Measurements from ENCODE around the gene EFHD1. TPM values are rescaled to one million over a fixed set of nuclear protein-coding genes. Genes with fewer than 3 reads are reported as not detected.

EFHD1 gene
- polyA plus RNA-seq, 3 donors = not detected

GRCh38 chr2:232635820-232636219 is 2.4 kb downstream of the EFHD1 start:
- peaks cover 9 to 13% of the 10 kb centered on the region in 2 donors for H3K4me1 ChIP-seq (ENCODE audit: control insufficient read depth in 1 of 2, insufficient read depth in 2 of 2, low read length in 2 of 2)
- H3K4me3 Mint-ChIP-seq = peak overlapping the region in 1 of 2 donors; percentile 78
- H3K27me3 Mint-ChIP-seq (ENCODE audit: low read depth in 3 of 3) = peaks cover 64 to 92% (median 80%) of the 10 kb centered on the region in 3 donors

GRCh38 chr2:232636788-232637420 is 3.5 kb downstream of the EFHD1 start:
- WGBS (ENCODE audit: insufficient coverage) = 71% methylated on average over 10 of the region's 16 CpGs
- DNase-seq = no peak
- peaks cover 9 to 13% of the 10 kb centered on the region in 2 donors for H3K4me1 ChIP-seq (ENCODE audit: control insufficient read depth in 1 of 2, insufficient read depth in 2 of 2, low read length in 2 of 2)
- Mint-ChIP-seq H3K27ac (no peak overlapping the region), H3K4me1 (peaks cover 4% of the 10 kb centered on the region), H3K27me3 (ENCODE audit: low read depth in 3 of 3) (peaks cover 58 to 82% (median 71%) of the 10 kb centered on the region in 3 donors), H3K4me3 (peak overlapping the region in 1 of 2 donors; percentile 64), H3K9me3 (peaks cover 0 to 11% (median 7%) of the 10 kb centered on the region in 7 donors), H3K36me3 (peaks cover 0 to 2% of the 10 kb centered on the region in 2 donors)
- no peaks in the 10 kb centered on the region for H4K20me1 ChIP-seq (ENCODE audit: insufficient read depth, low read length)
- H2AFZ ChIP-seq (ENCODE audit: insufficient read depth, low read depth, low read length, poor library complexity, severe bottlenecking) = no peak overlapping the region
- no peaks in the 10 kb centered on the region for H3K36me3 ChIP-seq (replicated peaks in 1 of 2; ENCODE audit: control insufficient read depth in 1 of 2, insufficient read depth in 2 of 2, low read length in 2 of 2)
- intact Hi-C loops (cut with micrococcal nuclease) = no loop called here
- no peaks in the 10 kb centered on the region for H3K79me2 ChIP-seq (ENCODE audit: insufficient read depth, low read length)
- TF ChIP-seq CTCF (IDR thresholded peaks at IDR 0.05) = no peak
- H3K4me3 ChIP-seq (replicated peaks in 1 of 3; ENCODE audit: low read depth in 2 of 3, low read length in 3 of 3) = no peak overlapping the region
- no peak overlapping the region for H3K9ac ChIP-seq (ENCODE audit: insufficient read depth, low read length, poor library complexity, severe bottlenecking)
- H3K27ac ChIP-seq (ENCODE audit: low read depth in 1 of 2, low read length in 2 of 2) = no peak overlapping the region
- peaks cover 0 to 7% of the 10 kb centered on the region in 2 donors for H3K9me3 ChIP-seq (replicated peaks in 1 of 2; ENCODE audit: control insufficient read depth in 1 of 2, insufficient read depth in 1 of 2, low read length in 2 of 2)
- peaks cover 38 to 74% of the 10 kb centered on the region in 2 donors for H3K27me3 ChIP-seq (ENCODE audit: control insufficient read depth in 2 of 2, insufficient read depth in 2 of 2, low read length in 2 of 2)
- no peak overlapping the region for H3K4me2 ChIP-seq (replicated peaks; ENCODE audit: extremely low read depth, low read length, poor library complexity, severe bottlenecking)

More at GRCh38 chr2:232635820-232636219, 2.4 kb downstream of the EFHD1 start:
- WGBS (ENCODE audit: insufficient coverage) = 80% methylated on average over 1 of the region's 4 CpGs
- H3K9ac ChIP-seq (ENCODE audit: insufficient read depth, low read length, poor library complexity, severe bottlenecking) = no peak overlapping the region
- H3K27ac ChIP-seq (ENCODE audit: low read depth in 1 of 2, low read length in 2 of 2) = no peak overlapping the region
- H3K9me3 ChIP-seq (replicated peaks in 1 of 2; ENCODE audit: control insufficient read depth in 1 of 2, insufficient read depth in 1 of 2, low read length in 2 of 2) = peaks cover 0 to 7% of the 10 kb centered on the region in 2 donors
- H4K20me1 ChIP-seq (ENCODE audit: insufficient read depth, low read length) = no peaks in the 10 kb centered on the region
- H2AFZ ChIP-seq (ENCODE audit: insufficient read depth, low read depth, low read length, poor library complexity, severe bottlenecking) = no peak overlapping the region
- Mint-ChIP-seq H3K27ac (peak overlapping the region in 1 of 7 donors; percentile 14), H3K36me3 (peaks cover 0 to 2% of the 10 kb centered on the region in 2 donors), H3K4me1 (peaks cover 4% of the 10 kb centered on the region), H3K9me3 (peaks cover 0 to 11% (median 7%) of the 10 kb centered on the region in 7 donors)
- DNase-seq = no peak
- H3K36me3 ChIP-seq (replicated peaks in 1 of 2; ENCODE audit: control insufficient read depth in 1 of 2, insufficient read depth in 2 of 2, low read length in 2 of 2) = no peaks in the 10 kb centered on the region
- no peak overlapping the region for H3K4me2 ChIP-seq (replicated peaks; ENCODE audit: extremely low read depth, low read length, poor library complexity, severe bottlenecking)
- peaks cover 42 to 82% of the 10 kb centered on the region in 2 donors for H3K27me3 ChIP-seq (ENCODE audit: control insufficient read depth in 2 of 2, insufficient read depth in 2 of 2, low read length in 2 of 2)
- no peak overlapping the region for H3K4me3 ChIP-seq (replicated peaks in 1 of 3; ENCODE audit: low read depth in 2 of 3, low read length in 3 of 3)
- no peaks in the 10 kb centered on the region for H3K79me2 ChIP-seq (ENCODE audit: insufficient read depth, low read length)
- intact Hi-C loops (cut with micrococcal nuclease) = no loop called here
- TF ChIP-seq CTCF (IDR thresholded peaks at IDR 0.05) = no peak
